DOHH2 (cell line): Measurements from ENCODE around the gene CAMSAP2.

ENCODE experiments used
- EZH2phosphoT487 ChIP-seq: fragments of 200-600 bp; sonication (generic); IDR thresholded peaks from 2 replicates; pipeline ENCODE4 v1.6.1; 2017; ENCODE audit warnings: borderline replicate concordance, mild to moderate bottlenecking, antibody characterized with exemption, low read length, moderate library complexity, mixed read lengths
- TF ChIP-seq, protein P1 (sequence below): fragments of 200-600 bp; sonication (generic); IDR thresholded peaks from one replicate; pipeline ENCODE4 v1.5.1; 2014; ENCODE audit warnings: antibody characterized with exemption, mild to moderate bottlenecking, low read depth, low read length; ENCODE audit not compliant: poor library complexity, severe bottlenecking

DNA sequence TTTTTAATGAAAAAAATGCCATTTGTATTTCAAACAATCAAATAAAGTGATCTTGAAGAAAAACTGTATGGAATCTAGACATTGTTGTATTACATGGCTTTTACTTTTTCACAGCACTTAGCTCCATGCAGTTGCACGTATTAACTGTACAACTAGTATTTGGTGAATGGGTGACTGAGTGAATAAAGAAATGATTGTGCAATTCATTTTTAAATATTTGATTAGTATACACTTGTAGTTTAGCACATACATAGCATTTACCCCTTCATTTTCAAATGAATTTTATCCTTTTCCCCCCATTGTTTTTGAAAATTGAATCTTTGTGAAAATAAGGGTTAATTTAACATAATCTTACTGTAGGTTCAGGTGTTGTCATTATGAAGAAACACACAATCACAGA lies 79.6 kb downstream of the CAMSAP2 start:
- TF ChIP-seq, protein P1, sequence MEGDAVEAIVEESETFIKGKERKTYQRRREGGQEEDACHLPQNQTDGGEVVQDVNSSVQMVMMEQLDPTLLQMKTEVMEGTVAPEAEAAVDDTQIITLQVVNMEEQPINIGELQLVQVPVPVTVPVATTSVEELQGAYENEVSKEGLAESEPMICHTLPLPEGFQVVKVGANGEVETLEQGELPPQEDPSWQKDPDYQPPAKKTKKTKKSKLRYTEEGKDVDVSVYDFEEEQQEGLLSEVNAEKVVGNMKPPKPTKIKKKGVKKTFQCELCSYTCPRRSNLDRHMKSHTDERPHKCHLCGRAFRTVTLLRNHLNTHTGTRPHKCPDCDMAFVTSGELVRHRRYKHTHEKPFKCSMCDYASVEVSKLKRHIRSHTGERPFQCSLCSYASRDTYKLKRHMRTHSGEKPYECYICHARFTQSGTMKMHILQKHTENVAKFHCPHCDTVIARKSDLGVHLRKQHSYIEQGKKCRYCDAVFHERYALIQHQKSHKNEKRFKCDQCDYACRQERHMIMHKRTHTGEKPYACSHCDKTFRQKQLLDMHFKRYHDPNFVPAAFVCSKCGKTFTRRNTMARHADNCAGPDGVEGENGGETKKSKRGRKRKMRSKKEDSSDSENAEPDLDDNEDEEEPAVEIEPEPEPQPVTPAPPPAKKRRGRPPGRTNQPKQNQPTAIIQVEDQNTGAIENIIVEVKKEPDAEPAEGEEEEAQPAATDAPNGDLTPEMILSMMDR: no peak
- no peak for TF ChIP-seq EZH2phosphoT487
